OCI-LY3 (cell line): Measurements from ENCODE around the gene AHCYL1.

Source experiments
- H2AFZ ChIP-seq: fragments of 200-600, 300-600 bp; shearing (Covaris generic); 2 replicates; pipeline ENCODE4 v1.6.0; 2014; ENCODE audit warnings: antibody characterized with exemption, low read depth, low read length
- H3K27ac ChIP-seq: fragments of 200-600, 300-600 bp; sonication (generic); 2 replicates; pipeline ENCODE4 v1.5.1; 2014; ENCODE audit warnings: mild to moderate bottlenecking, low read length, moderate library complexity, mixed read lengths
- H3K27me3 ChIP-seq: fragments of 200-600, 300-600 bp; sonication (generic); 2 replicates; pipeline ENCODE4 v1.6.1; 2014; ENCODE audit warnings: low read depth, low read length, mixed read lengths
- H3K36me3 ChIP-seq: fragments of 200-600, 300-600 bp; sonication (generic); replicated peaks from 2 replicates; pipeline ENCODE3; 2014; ENCODE audit warnings: low read depth, low read length, mixed read lengths
- H3K4me1 ChIP-seq: fragments of 300-600, 200-600 bp; sonication (generic); 2 replicates; pipeline ENCODE4 v1.6.1; 2014; ENCODE audit warnings: low read length, mixed read lengths
- H3K4me2 ChIP-seq: fragments of 200-600, 300-600 bp; sonication (generic); 2 replicates; pipeline ENCODE4 v1.6.1; 2014; ENCODE audit warnings: low read length, mixed read lengths
- H3K4me3 ChIP-seq: fragments of 300-600, 200-600 bp; sonication (generic); 2 replicates; pipeline ENCODE4 v1.5.1; 2014; ENCODE audit warnings: antibody characterized with exemption, mild to moderate bottlenecking, low read length, moderate library complexity
- H3K79me2 ChIP-seq: fragments of 300-600, 200-600 bp; shearing (Covaris generic); 2 replicates; pipeline ENCODE4 v1.6.1; 2014; ENCODE audit warnings: mild to moderate bottlenecking, low read length, mixed read lengths
- H3K9ac ChIP-seq: fragments of 300-600, 200-600 bp; shearing (Covaris generic); 2 replicates; pipeline ENCODE4 v1.6.0; 2014; ENCODE audit warnings: mild to moderate bottlenecking, low read length, moderate library complexity
- H3K9me3 ChIP-seq: fragments of 200-600, 300-600 bp; shearing (Covaris generic); 2 replicates; pipeline ENCODE4 v1.6.1; 2014; ENCODE audit warnings: low read length, mixed read lengths; ENCODE audit not compliant: insufficient read depth
- H4K20me1 ChIP-seq: fragments of 200-600, 300-600 bp; sonication (generic); 2 replicates; pipeline ENCODE4 v1.6.1; 2016; ENCODE audit warnings: low read length, mixed read lengths; ENCODE audit not compliant: insufficient read depth
- CTCF ChIP-seq: fragments of 200-600, 300-600 bp; sonication (generic); IDR thresholded peaks from 2 replicates; pipeline ENCODE4 v1.5.1; 2014; ENCODE audit warnings: antibody characterized with exemption, low read length, low read depth
- EZH2phosphoT487 ChIP-seq: fragments of 200-600 bp; shearing (Covaris generic); IDR thresholded peaks from 2 replicates; pipeline ENCODE4 v1.6.1; 2018; ENCODE audit warnings: antibody characterized with exemption, mixed run types, low read depth

The AHCYL1 gene

GRCh38 chr1:110069404-110070281, 85.1 kb downstream of the AHCYL1 start:
- H3K9ac ChIP-seq, result no peak overlapping the region; the same call in 1 of the 2 replicates
- no peak overlapping the region for H3K27ac ChIP-seq
- H3K36me3 ChIP-seq, result no peaks in the 10 kb centered on the region
- no peaks in the 10 kb centered on the region for H4K20me1 ChIP-seq
- TF ChIP-seq CTCF (no peak), EZH2phosphoT487 (no peak)
- no peaks in the 10 kb centered on the region for H3K4me1 ChIP-seq
- no peaks in the 10 kb centered on the region for H3K27me3 ChIP-seq
- H3K4me3 ChIP-seq, result peak overlapping the region; percentile 68
- no peaks in the 10 kb centered on the region for H3K79me2 ChIP-seq
- H3K9me3 ChIP-seq, result no peaks in the 10 kb centered on the region
- H2AFZ ChIP-seq, result no peak overlapping the region
- H3K4me2 ChIP-seq, result peak overlapping the region; percentile 48

GRCh38 chr1:110070282-110070669, 85.7 kb downstream of the AHCYL1 start:
- Histone ChIP-seq H2AFZ (no peak overlapping the region), H3K79me2 (no peaks in the 10 kb centered on the region), H3K27ac (no peak overlapping the region), H3K27me3 (no peaks in the 10 kb centered on the region), H3K9ac (no peak overlapping the region; the same call in 1 of the 2 replicates), H3K9me3 (no peaks in the 10 kb centered on the region), H3K4me1 (no peaks in the 10 kb centered on the region), H4K20me1 (no peaks in the 10 kb centered on the region), H3K4me2 (peak overlapping the region; percentile 48), H3K4me3 (peak overlapping the region; percentile 68), H3K36me3 (no peaks in the 10 kb centered on the region)
- TF ChIP-seq EZH2phosphoT487, result no peak
- no peak for TF ChIP-seq CTCF

GRCh38 chr1:110070671-110071242, 86.2 kb downstream of the AHCYL1 start, which contains the start of gene ALX3:
Gene ALX3 (minus strand): TSS chr1:110070672. CDS start chr1:110070612, 60 bp downstream.
- TF ChIP-seq EZH2phosphoT487 (no peak), CTCF (no peak)
- Histone ChIP-seq H4K20me1 (no peaks in the 10 kb centered on the region), H3K36me3 (no peaks in the 10 kb centered on the region), H3K4me1 (no peaks in the 10 kb centered on the region), H3K4me3 (peak within 1 kb of the TSS; percentile 68), H3K9ac (peak within 1 kb of the TSS; percentile 17; the same call in 1 of the 2 replicates), H3K27ac (no peak within 1 kb of the TSS), H3K27me3 (no peaks in the 10 kb centered on the region), H3K79me2 (no peaks in the 10 kb centered on the region), H2AFZ (no peak within 1 kb of the TSS), H3K4me2 (peak within 1 kb of the TSS; percentile 48), H3K9me3 (no peaks in the 10 kb centered on the region)
